Osteoblast (primary cell): ENCODE results near the gene RBM17. TPM values are rescaled to one million over a fixed set of nuclear protein-coding genes. Genes with fewer than 3 reads are reported as not detected.

Source experiments
- DNase-seq: peaks from one replicate; pipeline ENCODE4 v3.0.0; 2011; ENCODE audit warnings: low spot score, mixed read lengths; ENCODE audit not compliant: insufficient read length; ENCODE audit errors: missing footprints
- H2AFZ ChIP-seq: 2 replicates; pipeline ENCODE4 v1.6.0; 2011; ENCODE audit warnings: mild to moderate bottlenecking, low read length
- H3K27ac ChIP-seq: 2 replicates; pipeline ENCODE4 v1.5.1; 2011; ENCODE audit warnings: mild to moderate bottlenecking, low read depth, low read length, moderate library complexity
- H3K27me3 ChIP-seq: 2 replicates; pipeline ENCODE4 v1.6.0; 2012; ENCODE audit warnings: mild to moderate bottlenecking, control low read depth, inconsistent platforms, low read length, moderate library complexity; ENCODE audit not compliant: insufficient read depth
- H3K36me3 ChIP-seq: 2 replicates; pipeline ENCODE4 v1.5.1; 2011; ENCODE audit warnings: mild to moderate bottlenecking, low read length, control low read depth, moderate library complexity; ENCODE audit not compliant: insufficient read depth
- H3K4me1 ChIP-seq: 2 replicates; pipeline ENCODE4 v1.5.1; 2011; ENCODE audit warnings: mild to moderate bottlenecking, low read length, control low read depth, moderate library complexity; ENCODE audit not compliant: insufficient read depth
- H3K4me2 ChIP-seq: 2 replicates; pipeline ENCODE4 v1.6.0; 2011; ENCODE audit warnings: mild to moderate bottlenecking, low read length; ENCODE audit not compliant: insufficient read depth
- H3K4me3 ChIP-seq: fragments of 200-600 bp; sonication (generic); 3 replicates; pipeline ENCODE4 v1.5.1; 2012; ENCODE audit warnings: mild to moderate bottlenecking, low read length, inconsistent platforms; ENCODE audit not compliant: insufficient read depth
- H3K79me2 ChIP-seq: 2 replicates; pipeline ENCODE4 v1.6.0; 2012; ENCODE audit warnings: mild to moderate bottlenecking, low read length, control low read depth, inconsistent platforms; ENCODE audit not compliant: insufficient read depth
- H3K9me3 ChIP-seq: 2 replicates; pipeline ENCODE4 v1.5.1; 2011; ENCODE audit warnings: low read depth, low read length, control low read depth
- H4K20me1 ChIP-seq: 2 replicates; pipeline ENCODE4 v1.6.0; 2012; ENCODE audit warnings: mild to moderate bottlenecking, low read length, control low read depth; ENCODE audit not compliant: insufficient read depth
- total RNA-seq: library from RNA; depleted of rRNA; stranded (reverse); fragments of >200 nt; gene quantifications from 2 replicates; pipeline ENCODE4 v1.2.3, GENCODE V29; 2012
- TF ChIP-seq, protein P1 (sequence below): IDR thresholded peaks from 2 replicates; pipeline ENCODE4 v1.5.1; 2011; ENCODE audit warnings: mild to moderate bottlenecking, low read depth, low read length, moderate library complexity; ENCODE audit errors: extremely low read depth

The RBM17 gene
- total RNA-seq, 1 donor, result 29.3 TPM

DNA sequence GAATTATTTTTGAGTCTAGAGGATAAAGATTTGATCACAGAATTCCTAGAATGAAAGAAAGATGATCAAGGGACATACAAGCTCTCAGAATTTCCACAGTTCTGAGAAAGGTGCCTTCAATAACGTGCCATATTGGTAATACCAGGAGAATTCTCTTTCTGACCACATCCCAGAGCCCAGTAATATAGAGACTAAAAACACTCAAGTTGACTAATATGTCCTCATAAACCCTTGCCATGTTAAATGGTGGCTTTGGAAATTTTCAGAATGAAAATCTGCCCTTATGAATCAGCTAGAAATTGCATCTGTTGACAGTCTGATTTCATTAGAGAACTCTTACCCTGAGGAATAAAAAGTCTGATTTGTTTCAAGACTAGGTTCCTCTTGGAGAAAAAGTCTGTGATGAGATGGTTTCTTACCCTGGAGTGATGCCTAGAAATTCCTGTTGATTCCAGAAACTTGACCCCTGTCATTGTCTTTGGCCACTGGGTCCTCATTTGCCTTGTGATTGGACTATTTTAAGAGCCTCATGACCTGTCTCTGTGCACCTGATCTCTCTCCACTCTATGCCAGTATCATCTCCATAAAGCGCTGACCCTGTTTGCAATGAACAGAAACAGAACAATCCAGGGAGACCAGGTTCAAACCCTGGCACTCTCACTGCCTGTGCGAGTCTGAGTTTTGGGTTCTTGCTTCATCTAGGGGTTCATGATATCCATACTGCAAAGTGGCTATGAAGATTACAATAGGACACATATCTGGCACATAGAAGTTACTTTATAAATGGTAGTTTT, 30.0 kb upstream of the RBM17 start:
- H3K79me2 ChIP-seq, result no peaks in the 10 kb centered on the region
- no peaks in the 10 kb centered on the region for H3K4me1 ChIP-seq
- H3K4me3 ChIP-seq, result no peak overlapping the region
- peaks cover 18% of the 10 kb centered on the region for H3K27me3 ChIP-seq
- H4K20me1 ChIP-seq, result no peaks in the 10 kb centered on the region
- no peak overlapping the region for H3K4me2 ChIP-seq
- H2AFZ ChIP-seq, result no peak overlapping the region
- H3K27ac ChIP-seq, result no peak overlapping the region
- TF ChIP-seq, protein P1, sequence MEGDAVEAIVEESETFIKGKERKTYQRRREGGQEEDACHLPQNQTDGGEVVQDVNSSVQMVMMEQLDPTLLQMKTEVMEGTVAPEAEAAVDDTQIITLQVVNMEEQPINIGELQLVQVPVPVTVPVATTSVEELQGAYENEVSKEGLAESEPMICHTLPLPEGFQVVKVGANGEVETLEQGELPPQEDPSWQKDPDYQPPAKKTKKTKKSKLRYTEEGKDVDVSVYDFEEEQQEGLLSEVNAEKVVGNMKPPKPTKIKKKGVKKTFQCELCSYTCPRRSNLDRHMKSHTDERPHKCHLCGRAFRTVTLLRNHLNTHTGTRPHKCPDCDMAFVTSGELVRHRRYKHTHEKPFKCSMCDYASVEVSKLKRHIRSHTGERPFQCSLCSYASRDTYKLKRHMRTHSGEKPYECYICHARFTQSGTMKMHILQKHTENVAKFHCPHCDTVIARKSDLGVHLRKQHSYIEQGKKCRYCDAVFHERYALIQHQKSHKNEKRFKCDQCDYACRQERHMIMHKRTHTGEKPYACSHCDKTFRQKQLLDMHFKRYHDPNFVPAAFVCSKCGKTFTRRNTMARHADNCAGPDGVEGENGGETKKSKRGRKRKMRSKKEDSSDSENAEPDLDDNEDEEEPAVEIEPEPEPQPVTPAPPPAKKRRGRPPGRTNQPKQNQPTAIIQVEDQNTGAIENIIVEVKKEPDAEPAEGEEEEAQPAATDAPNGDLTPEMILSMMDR, result no peak
- no peaks in the 10 kb centered on the region for H3K9me3 ChIP-seq
- no peak for DNase-seq
- no peaks in the 10 kb centered on the region for H3K36me3 ChIP-seq

DNA sequence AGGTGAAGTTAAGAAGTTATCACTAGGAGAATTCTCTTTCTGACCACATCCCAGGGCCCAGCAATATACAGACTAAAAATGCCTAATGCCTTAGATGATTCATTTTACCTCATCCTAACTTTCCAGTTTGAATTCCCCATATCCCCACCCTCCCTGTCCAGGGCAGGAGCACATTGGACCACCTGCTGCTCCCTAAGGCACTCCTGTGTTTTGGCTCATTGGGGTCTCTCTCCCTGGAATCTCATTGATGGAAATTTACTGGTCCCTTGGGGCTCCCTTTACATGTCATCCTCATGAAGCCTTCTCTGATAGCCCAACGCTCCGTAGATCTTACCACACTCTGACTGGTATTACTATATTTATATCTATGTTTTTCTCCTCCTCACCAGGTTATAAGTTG, 29.3 kb upstream of the RBM17 start:
- TF ChIP-seq, protein P1, result no peak
- no peak for DNase-seq
- Histone ChIP-seq H3K36me3 (no peaks in the 10 kb centered on the region), H4K20me1 (no peaks in the 10 kb centered on the region), H3K4me3 (no peak overlapping the region), H3K27me3 (peaks cover 18% of the 10 kb centered on the region), H2AFZ (no peak overlapping the region), H3K9me3 (no peaks in the 10 kb centered on the region), H3K4me1 (no peaks in the 10 kb centered on the region), H3K79me2 (no peaks in the 10 kb centered on the region), H3K27ac (no peak overlapping the region), H3K4me2 (no peak overlapping the region)

DNA sequence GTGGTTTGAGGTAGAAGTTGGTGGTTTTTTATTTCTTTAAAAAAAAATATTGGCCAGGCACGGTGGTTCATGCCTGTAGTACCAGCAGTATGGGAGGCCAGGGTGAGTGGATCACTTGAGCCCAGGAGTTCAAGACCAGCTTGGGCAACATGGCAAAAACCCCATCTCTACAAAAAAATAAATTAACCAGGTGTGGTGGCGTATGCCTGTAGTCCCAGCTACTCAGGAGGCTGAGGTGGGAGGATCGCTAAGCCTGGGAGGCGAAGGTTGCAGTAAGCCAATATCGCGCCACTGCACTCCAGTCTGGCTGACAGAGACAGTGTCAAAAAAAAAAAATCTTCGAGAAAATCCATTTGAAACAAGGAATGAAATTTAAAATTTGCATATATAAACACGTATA, 27.8 kb upstream of the RBM17 start:
- H3K27me3 ChIP-seq, result peaks cover 14% of the 10 kb centered on the region
- H3K4me2 ChIP-seq, result no peak overlapping the region
- no peak overlapping the region for H3K4me3 ChIP-seq
- no peaks in the 10 kb centered on the region for H4K20me1 ChIP-seq
- TF ChIP-seq, protein P1, result no peak
- no peaks in the 10 kb centered on the region for H3K9me3 ChIP-seq
- DNase-seq, result no peak
- no peak overlapping the region for H3K27ac ChIP-seq
- no peaks in the 10 kb centered on the region for H3K36me3 ChIP-seq
- no peak overlapping the region for H2AFZ ChIP-seq
- no peaks in the 10 kb centered on the region for H3K4me1 ChIP-seq
- no peaks in the 10 kb centered on the region for H3K79me2 ChIP-seq

DNA sequence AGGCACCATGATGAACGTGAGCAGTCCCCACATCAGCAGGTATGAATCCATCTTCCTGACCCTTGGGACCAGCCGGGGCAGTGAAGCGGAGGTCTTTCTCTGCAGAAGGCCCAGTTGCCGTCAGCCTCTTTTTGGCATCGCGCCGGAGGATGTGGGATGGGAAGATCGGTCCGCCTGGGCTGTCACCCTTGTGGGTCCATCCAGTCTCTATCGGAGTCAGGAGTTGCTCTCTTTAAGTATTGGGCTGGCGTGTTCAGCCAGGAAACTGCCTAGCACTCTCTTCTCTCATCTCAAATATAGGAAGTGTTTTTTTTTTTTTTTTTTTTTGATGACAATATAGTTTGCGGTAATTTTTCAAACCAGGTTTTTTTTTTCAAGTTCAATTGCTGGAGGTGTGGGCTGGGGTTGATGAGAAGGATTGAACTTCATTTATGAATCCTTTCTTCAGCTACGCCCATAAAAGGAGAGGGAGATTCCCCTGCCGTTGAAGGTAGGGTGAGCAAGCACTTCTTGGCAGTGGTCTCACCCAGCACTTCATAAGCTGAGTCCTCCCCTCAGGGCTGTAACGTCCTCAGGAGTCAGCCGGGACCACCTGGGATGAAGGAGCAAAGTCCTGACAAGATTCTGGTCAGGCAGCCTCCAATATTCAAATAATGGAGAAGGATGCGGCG, 26.6 kb upstream of the RBM17 start, which contains the start of gene IL2RA:
Gene IL2RA, minus strand, starts transcription at position 267 of the 671 bp plus-strand sequence. Its CDS starts 216 bp downstream, at position 51.
- Histone ChIP-seq H3K27me3 (peaks cover 21% of the 10 kb centered on the region), H3K4me1 (no peaks in the 10 kb centered on the region), H3K4me2 (no peak within 1 kb of the TSS), H3K27ac (no peak within 1 kb of the TSS), H3K4me3 (no peak within 1 kb of the TSS), H4K20me1 (no peaks in the 10 kb centered on the region), H2AFZ (no peak within 1 kb of the TSS), H3K79me2 (no peaks in the 10 kb centered on the region), H3K9me3 (no peaks in the 10 kb centered on the region), H3K36me3 (no peaks in the 10 kb centered on the region)
- TF ChIP-seq, protein P1, result no peak
- no peak for DNase-seq
